KMS-11 (cell line): ENCODE measurements around the gene UGCG.
"Not testable (repeated sequence)": the region's sequence is repeated elsewhere in the genome, so short reads cannot be mapped to it uniquely, and the experiment has no call there.

Source experiments
- H2AFZ ChIP-seq: fragments of 200-600 bp; sonication (generic); 2 replicates; pipeline ENCODE4 v1.6.1; 2016; ENCODE audit warnings: antibody characterized with exemption, mixed run types, low read depth
- H3K27ac ChIP-seq: fragments of 200-600 bp; sonication (generic); 2 replicates; pipeline ENCODE4 v1.6.1; 2016; ENCODE audit warnings: mild to moderate bottlenecking, mixed run types
- H3K27me3 ChIP-seq: fragments of 200-600 bp; sonication (generic); 2 replicates; pipeline ENCODE4 v1.6.1; 2017; ENCODE audit warnings: mild to moderate bottlenecking, low read depth, mixed run types, moderate library complexity; ENCODE audit not compliant: insufficient read depth
- H3K36me3 ChIP-seq: fragments of 200-600 bp; sonication (generic); 2 replicates; pipeline ENCODE4 v1.6.1; 2017; ENCODE audit warnings: mild to moderate bottlenecking, mixed run types; ENCODE audit not compliant: insufficient read depth
- H3K4me1 ChIP-seq: fragments of 200-600 bp; sonication (generic); 2 replicates; pipeline ENCODE4 v1.6.1; 2016; ENCODE audit warnings: mild to moderate bottlenecking, low read depth, mixed run types; ENCODE audit not compliant: poor library complexity, severe bottlenecking
- H3K4me2 ChIP-seq: fragments of 200-600 bp; sonication (generic); 2 replicates; pipeline ENCODE4 v1.7.0; 2016; ENCODE audit warnings: mild to moderate bottlenecking, mixed run types
- H3K4me3 ChIP-seq: fragments of 200-600 bp; sonication (generic); IDR thresholded peaks from 2 replicates; pipeline ENCODE4 v1.6.1; 2017; ENCODE audit warnings: low read depth, low read length, mixed read lengths; ENCODE audit not compliant: insufficient read depth
- H3K79me2 ChIP-seq: fragments of 200-600 bp; sonication (generic); 2 replicates; pipeline ENCODE4 v1.6.1; 2016; ENCODE audit warnings: low read depth, mixed run types; ENCODE audit not compliant: insufficient read depth
- H3K9ac ChIP-seq: fragments of 200-600 bp; sonication (generic); 2 replicates; pipeline ENCODE4 v1.6.1; 2016; ENCODE audit warnings: mild to moderate bottlenecking, mixed run types
- H4K20me1 ChIP-seq: fragments of 200-600 bp; sonication (generic); 2 replicates; pipeline ENCODE4 v1.6.1; 2016; ENCODE audit warnings: mild to moderate bottlenecking, mixed run types; ENCODE audit not compliant: insufficient read depth
- CTCF ChIP-seq: fragments of 200-600 bp; sonication (generic); conservative IDR thresholded peaks from 2 replicates; pipeline ENCODE4 v1.6.1; 2017; ENCODE audit warnings: low read depth, mild to moderate bottlenecking, antibody characterized with exemption, low read length, moderate library complexity, mixed read lengths

UGCG gene

GRCh38 chr9:111890334-111890733 is 6.3 kb upstream of the UGCG start:
- H3K4me2 ChIP-seq = no peak overlapping the region

DNA sequence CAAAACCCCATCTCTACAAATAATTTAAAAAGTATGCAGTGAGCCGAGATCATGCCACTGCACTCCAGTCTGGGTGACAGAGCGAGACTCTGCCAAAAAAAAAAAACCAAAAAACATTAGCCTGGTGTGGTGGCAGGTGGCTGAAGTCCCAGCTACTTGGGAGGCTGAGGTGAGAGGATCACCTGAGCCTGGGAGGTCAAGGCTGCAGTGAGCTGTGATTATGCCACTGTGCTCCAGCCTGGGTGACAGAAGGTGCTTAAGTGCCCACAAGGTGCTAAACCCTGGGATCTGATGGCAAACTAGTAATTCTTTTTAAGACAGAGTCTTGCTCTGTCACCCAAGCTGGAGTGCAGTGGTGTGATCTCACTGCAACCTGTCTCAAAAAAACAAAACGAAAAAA is 5.7 kb upstream of the UGCG start:
- H3K4me2 ChIP-seq, H3K27me3 ChIP-seq, H3K79me2 ChIP-seq, H3K36me3 ChIP-seq, H3K27ac ChIP-seq, H3K4me3 ChIP-seq, H2AFZ ChIP-seq, H4K20me1 ChIP-seq, H3K4me1 ChIP-seq, H3K9ac ChIP-seq: not testable (repeated sequence)

More at GRCh38 chr9:111890334-111890733, 6.3 kb upstream of the UGCG start:
- H3K36me3 ChIP-seq = no peaks in the 10 kb centered on the region
- H3K9ac ChIP-seq = no peak overlapping the region
- no peak overlapping the region for H3K4me3 ChIP-seq
- no peak overlapping the region for H2AFZ ChIP-seq
- TF ChIP-seq CTCF = no peak
- H4K20me1 ChIP-seq = no peaks in the 10 kb centered on the region
- no peaks in the 10 kb centered on the region for H3K4me1 ChIP-seq
- H3K27ac ChIP-seq = no peak overlapping the region
- no peaks in the 10 kb centered on the region for H3K79me2 ChIP-seq
- no peaks in the 10 kb centered on the region for H3K27me3 ChIP-seq

- H3K4me2 ChIP-seq = no peak overlapping the region
- no peaks in the 10 kb centered on the region for H3K27me3 ChIP-seq
- no peak for TF ChIP-seq CTCF
- H4K20me1 ChIP-seq = no peaks in the 10 kb centered on the region
- H3K36me3 ChIP-seq = no peaks in the 10 kb centered on the region
- no peak overlapping the region for H3K9ac ChIP-seq
- no peak overlapping the region for H2AFZ ChIP-seq
- peaks cover under 1% of the 10 kb centered on the region; the same call in 1 of the 2 replicates for H3K79me2 ChIP-seq
- H3K4me3 ChIP-seq = no peak overlapping the region
- H3K27ac ChIP-seq = no peak overlapping the region
- peaks cover 7% of the 10 kb centered on the region for H3K4me1 ChIP-seq
Measured at GRCh38 chr9:111891910-111892499, 4.6 kb upstream of the UGCG start.

- Histone ChIP-seq H3K4me2 (peak overlapping the region; percentile 79), H3K27me3 (no peaks in the 10 kb centered on the region), H3K4me3 (no peak overlapping the region), H3K27ac (peak overlapping the region; percentile 43), H3K36me3 (no peaks in the 10 kb centered on the region), H3K9ac (peak overlapping the region; percentile 69; the same call in 1 of the 2 replicates), H3K4me1 (peaks cover 29% of the 10 kb centered on the region), H2AFZ (peak overlapping the region; percentile 96), H3K79me2 (peaks cover 49% of the 10 kb centered on the region), H4K20me1 (no peaks in the 10 kb centered on the region; the same call in 1 of the 2 replicates)
- TF ChIP-seq CTCF = no peak
Measured at GRCh38 chr9:111896942-111897600, 457 bp downstream of the UGCG start.
